ENCODE data around the gene TIMP4. TPM values are rescaled to one million over a fixed set of nuclear protein-coding genes. Genes with fewer than 3 reads are reported as not detected.

TIMP4 gene
- total and polyA plus RNA-seq, 2 donors: 1.3 to 25.1 TPM

GRCh38 chr3:12125772-12126171, 32.9 kb downstream of the TIMP4 start:
- Histone ChIP-seq H3K27ac (ENCODE audit: low read depth) (no peak overlapping the region), H3K36me3 (ENCODE audit: insufficient read depth) (no peaks in the 10 kb centered on the region), H3K4me1 (ENCODE audit: insufficient read depth) (no peaks in the 10 kb centered on the region), H3K4me3 (ENCODE audit: low read depth, low read length) (no peak overlapping the region)
- 78% methylated on average over 1 of the region's 1 CpG for WGBS
- no peak for DNase-seq (ENCODE audit: extremely low spot score)

GRCh38 chr3:12121466-12121865, 37.2 kb downstream of the TIMP4 start:
- no peak overlapping the region for H3K27ac ChIP-seq (ENCODE audit: low read depth)
- H3K4me1 ChIP-seq (ENCODE audit: insufficient read depth): no peaks in the 10 kb centered on the region
- DNase-seq (ENCODE audit: extremely low spot score): no peak
- no peaks in the 10 kb centered on the region for H3K36me3 ChIP-seq (ENCODE audit: insufficient read depth)
- H3K4me3 ChIP-seq (ENCODE audit: low read depth, low read length): no peak overlapping the region

- no peaks in the 10 kb centered on the region for H3K36me3 ChIP-seq (ENCODE audit: insufficient read depth)
- no peaks in the 10 kb centered on the region for H3K4me1 ChIP-seq (ENCODE audit: insufficient read depth)
- H3K4me3 ChIP-seq (ENCODE audit: low read depth, low read length): no peak overlapping the region
- 79% methylated on average over 5 of the region's 5 CpGs for whole genome bisulfite sequencing
- no peak overlapping the region for H3K27ac ChIP-seq (ENCODE audit: low read depth)
- no peak for DNase-seq (ENCODE audit: extremely low spot score)
Measured at GRCh38 chr3:12120374-12121140, 38.2 kb downstream of the TIMP4 start.

DNA sequence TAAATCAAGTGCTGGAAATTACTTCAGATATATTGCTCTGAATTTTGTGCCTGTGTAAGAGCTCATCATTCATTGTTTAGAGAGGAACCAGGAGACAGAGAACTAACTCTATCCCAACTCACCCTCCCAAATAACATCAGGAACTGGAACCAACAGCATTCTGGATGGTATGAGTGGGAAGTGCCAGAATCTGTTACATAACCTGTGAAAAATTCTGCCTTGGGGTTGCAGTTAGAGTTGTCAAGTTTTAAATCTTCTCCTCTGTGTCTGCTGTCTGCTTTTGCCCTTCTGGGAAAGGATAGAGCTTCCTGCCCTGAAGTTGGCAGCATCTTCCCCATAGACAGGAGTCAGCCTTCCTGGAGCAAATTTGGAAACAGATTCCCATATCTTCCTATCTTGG, 41.2 kb downstream of the TIMP4 start:
- H3K27ac ChIP-seq (ENCODE audit: low read depth): no peak overlapping the region
- no peak overlapping the region for H3K4me3 ChIP-seq (ENCODE audit: low read depth, low read length)
- no peaks in the 10 kb centered on the region for H3K4me1 ChIP-seq (ENCODE audit: insufficient read depth)
- DNase-seq (ENCODE audit: extremely low spot score): no peak
- H3K36me3 ChIP-seq (ENCODE audit: insufficient read depth): no peaks in the 10 kb centered on the region

GRCh38 chr3:12116870-12117269, 41.8 kb downstream of the TIMP4 start:
- DNase-seq (ENCODE audit: extremely low spot score): no peak
- no peak overlapping the region for H3K27ac ChIP-seq (ENCODE audit: low read depth)
- H3K4me3 ChIP-seq (ENCODE audit: low read depth, low read length): no peak overlapping the region
- 65% methylated on average over 4 of the region's 4 CpGs for WGBS
- H3K36me3 ChIP-seq (ENCODE audit: insufficient read depth): no peaks in the 10 kb centered on the region
- H3K4me1 ChIP-seq (ENCODE audit: insufficient read depth): no peaks in the 10 kb centered on the region

DNA sequence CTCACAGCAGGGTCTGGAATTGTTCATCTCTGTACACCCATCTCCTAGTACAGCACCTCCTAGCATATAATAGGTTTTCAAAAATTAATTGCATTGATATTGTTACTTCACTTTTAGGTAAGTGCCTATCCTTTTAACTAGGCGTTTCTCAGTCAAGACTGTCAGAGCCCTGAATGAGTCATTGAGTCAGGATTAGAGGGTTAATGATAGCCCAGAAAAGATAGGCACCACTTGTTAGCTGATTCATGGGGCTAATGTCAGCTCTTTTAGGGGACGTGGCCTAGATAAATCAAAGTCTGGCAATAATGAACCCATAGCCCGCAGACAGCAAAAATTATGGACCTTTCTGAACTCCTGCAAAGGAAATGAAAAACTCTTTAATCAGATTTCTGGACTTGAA, 42.9 kb downstream of the TIMP4 start:
- Histone ChIP-seq H3K4me1 (ENCODE audit: insufficient read depth) (no peaks in the 10 kb centered on the region), H3K36me3 (ENCODE audit: insufficient read depth) (no peaks in the 10 kb centered on the region), H3K4me3 (ENCODE audit: low read depth, low read length) (no peak overlapping the region), H3K27ac (ENCODE audit: low read depth) (no peak overlapping the region)
- no peak for DNase-seq (ENCODE audit: extremely low spot score)
- 69% methylated on average over 3 of the region's 3 CpGs for WGBS

DNA sequence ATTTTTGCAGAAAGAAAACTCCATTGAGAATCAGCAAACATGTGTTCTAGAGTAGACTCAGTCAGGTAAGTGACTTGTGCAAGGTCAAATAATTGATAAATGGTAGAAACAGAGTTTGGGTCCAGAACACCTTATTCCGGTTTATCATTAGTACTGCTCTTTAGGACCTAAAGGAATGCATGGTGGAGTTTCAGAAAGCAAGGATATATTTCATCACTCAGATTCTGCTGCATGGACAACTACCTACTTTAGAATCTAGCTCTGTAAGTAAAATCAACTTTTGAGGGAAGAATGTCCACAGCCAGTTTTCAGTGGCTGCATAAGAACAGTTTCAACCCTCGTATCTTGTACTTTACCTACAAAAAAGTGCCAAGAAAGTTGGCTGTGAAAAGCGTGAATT, 43.6 kb downstream of the TIMP4 start:
- Histone ChIP-seq H3K27ac (ENCODE audit: low read depth) (no peak overlapping the region), H3K36me3 (ENCODE audit: insufficient read depth) (no peaks in the 10 kb centered on the region), H3K4me3 (ENCODE audit: low read depth, low read length) (no peak overlapping the region), H3K4me1 (ENCODE audit: insufficient read depth) (no peaks in the 10 kb centered on the region)
- 77% methylated on average over 3 of the region's 3 CpGs for WGBS
- no peak for DNase-seq (ENCODE audit: extremely low spot score)

DNA sequence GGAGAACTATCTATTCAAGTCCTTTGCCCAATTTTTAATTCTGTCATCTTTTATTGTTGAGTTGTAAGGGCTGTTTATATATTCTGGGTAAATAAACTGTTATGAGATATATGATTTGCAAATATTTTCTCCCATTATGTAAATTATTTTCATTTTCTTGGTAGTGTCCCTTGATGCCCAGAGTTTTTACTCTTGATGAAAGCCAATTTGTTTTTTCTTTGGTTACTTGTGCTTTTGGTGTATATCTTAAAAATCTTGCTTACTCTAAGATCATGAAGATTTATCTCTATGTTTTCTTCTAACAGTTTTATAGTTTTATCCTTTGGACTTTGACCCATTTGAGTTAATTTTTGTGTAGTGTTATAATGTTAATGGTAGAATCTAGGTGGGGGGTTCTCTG, 44.5 kb downstream of the TIMP4 start:
- H3K36me3 ChIP-seq (ENCODE audit: insufficient read depth): no peaks in the 10 kb centered on the region
- no peak overlapping the region for H3K27ac ChIP-seq (ENCODE audit: low read depth)
- no peaks in the 10 kb centered on the region for H3K4me1 ChIP-seq (ENCODE audit: insufficient read depth)
- DNase-seq (ENCODE audit: extremely low spot score): no peak
- no peak overlapping the region for H3K4me3 ChIP-seq (ENCODE audit: low read depth, low read length)

- Histone ChIP-seq H3K36me3 (ENCODE audit: insufficient read depth) (no peaks in the 10 kb centered on the region), H3K27ac (ENCODE audit: low read depth) (no peak overlapping the region), H3K4me3 (ENCODE audit: low read depth, low read length) (no peak overlapping the region), H3K4me1 (ENCODE audit: insufficient read depth) (no peaks in the 10 kb centered on the region)
- no peak for DNase-seq (ENCODE audit: extremely low spot score)
- WGBS: 62% methylated on average over 8 of the region's 8 CpGs
Measured at GRCh38 chr3:12107071-12107713, 51.5 kb downstream of the TIMP4 start.

Other genes starting within 250 kb of the TIMP4 start
- gene SYN2, start 154.5 kb downstream of the TIMP4 start, total RNA-seq: 1.1 TPM
- gene SYN2, start 154.5 kb downstream of the TIMP4 start, polyA plus RNA-seq: 2.5 TPM
- 62.9 TPM for gene PPARG, start 130.2 kb upstream of the TIMP4 start, total RNA-seq
- 18.6 TPM for gene PPARG, start 130.2 kb upstream of the TIMP4 start, polyA plus RNA-seq

Data from urinary bladder (tissue), 4 donors.